HepG2 (cell line): ENCODE data around the gene RPRML. TPM values are rescaled to one million over a fixed set of nuclear protein-coding genes. Genes with fewer than 3 reads are reported as not detected.

Source experiments
- HDAC1 ChIP-seq: sonication (generic); formaldehyde crosslinking; IDR thresholded peaks from 2 replicates; pipeline ENCODE4 v1.5.1; 2020; ENCODE audit warnings: mild to moderate bottlenecking, missing genetic modification reagents
- PLRG1 ChIP-seq: fragments of 450-650 bp; conservative IDR thresholded peaks from 2 replicates; pipeline ENCODE4 v1.6.1; 2016
- RORA ChIP-seq: sonication (generic); formaldehyde crosslinking; IDR thresholded peaks from 2 replicates; pipeline ENCODE4 v1.5.0; 2020; ENCODE audit warnings: mild to moderate bottlenecking, missing genetic modification reagents, moderate library complexity
- TBX2 ChIP-seq: sonication (generic); formaldehyde crosslinking; IDR thresholded peaks from 2 replicates; pipeline ENCODE4 v1.5.0; 2020; ENCODE audit warnings: missing genetic modification reagents, mild to moderate bottlenecking, borderline replicate concordance
- TOE1 ChIP-seq: sonication (generic); formaldehyde crosslinking; IDR thresholded peaks from 2 replicates; pipeline ENCODE4 v1.4.0; 2020; ENCODE audit warnings: mild to moderate bottlenecking, missing genetic modification reagents
- ZKSCAN1 ChIP-seq: fragments of 150-350 bp; IDR thresholded peaks from 2 replicates; pipeline ENCODE4 v1.6.1; 2014; ENCODE audit warnings: low read length
- ZNF468 ChIP-seq: sonication (generic); formaldehyde crosslinking; IDR thresholded peaks from 2 replicates; pipeline ENCODE4 v1.8.0; 2022; ENCODE audit warnings: mild to moderate bottlenecking, moderate library complexity, missing genetic modification reagents
- ZNF776 ChIP-seq: sonication (generic); formaldehyde crosslinking; IDR thresholded peaks from 2 replicates; pipeline ENCODE4 v1.4.0; 2020; ENCODE audit warnings: mild to moderate bottlenecking, missing genetic modification reagents
- polyA plus RNA-seq, 8 experiments: library from polyadenylated mRNA; depleted of rRNA in 3 of 8; stranded (reverse) in 7 of 8; unstranded in 1 of 8; fragments of >200 nt; fragmentation: Illumina TruSeq in 4 of 8; extraction: Trizol in 4 of 8; gene quantifications; 2 replicates each; pipeline versions ENCODE4 v1.2.1 to v1.2.3, GENCODE V29; 2011 to 2016; ENCODE audit warnings: low read depth in 4 of 8, missing spikeins in 1 of 8, mixed read lengths in 1 of 8; ENCODE audit not compliant: insufficient read depth in 1 of 8
- total RNA-seq, 5 experiments: library from RNA; depleted of rRNA; stranded (reverse); fragments of >200 nt; fragmentation: Illumina TruSeq; extraction: Trizol; gene quantifications; 2 replicates each; pipeline ENCODE4 v1.2.3, GENCODE V29; 2016; ENCODE audit warnings: low read depth in 1 of 5
- TF ChIP-seq, protein P1 (sequence below): sonication (generic); formaldehyde crosslinking; IDR thresholded peaks from 2 replicates; pipeline ENCODE4 v1.5.0; 2020; ENCODE audit warnings: mild to moderate bottlenecking, missing genetic modification reagents, borderline replicate concordance
- TF ChIP-seq, protein P2 (sequence below): sonication (generic); formaldehyde crosslinking; IDR thresholded peaks from 2 replicates; pipeline ENCODE4 v1.4.0; 2020; ENCODE audit warnings: mild to moderate bottlenecking, missing genetic modification reagents
- TF ChIP-seq, protein P3 (sequence below), 2 experiments: sonication (generic) in 1 of 2; formaldehyde crosslinking in 1 of 2; IDR thresholded peaks; 2 replicates each; pipeline versions ENCODE4 v1.4.0 to v1.6.1; 2018 to 2020; ENCODE audit warnings: missing genetic modification reagents in 2 of 2, borderline replicate concordance in 1 of 2, low read depth in 1 of 2, mild to moderate bottlenecking in 1 of 2, missing biosample characterization in 1 of 2

The RPRML gene
- total and polyA plus RNA-seq, 2 of the 13 experiments (the other 11 are each of a cell fraction or from before 2014, with no cell fraction given) = not detected

DNA sequence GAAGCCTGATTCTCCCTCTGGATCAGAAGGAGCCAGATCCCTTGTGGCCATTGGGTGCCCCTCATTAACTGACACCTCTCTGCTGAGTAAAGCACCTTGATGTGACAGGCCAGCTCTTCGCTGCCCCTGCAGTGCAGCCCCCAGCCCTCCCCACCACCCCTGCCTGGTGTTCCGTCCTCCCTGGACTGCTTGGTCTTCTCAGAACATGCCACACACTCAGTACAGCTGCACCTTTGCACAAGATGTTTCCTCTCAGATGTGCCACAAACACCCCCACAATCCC is 35.9 kb downstream of the RPRML start (continued):
- TF ChIP-seq, protein P1, sequence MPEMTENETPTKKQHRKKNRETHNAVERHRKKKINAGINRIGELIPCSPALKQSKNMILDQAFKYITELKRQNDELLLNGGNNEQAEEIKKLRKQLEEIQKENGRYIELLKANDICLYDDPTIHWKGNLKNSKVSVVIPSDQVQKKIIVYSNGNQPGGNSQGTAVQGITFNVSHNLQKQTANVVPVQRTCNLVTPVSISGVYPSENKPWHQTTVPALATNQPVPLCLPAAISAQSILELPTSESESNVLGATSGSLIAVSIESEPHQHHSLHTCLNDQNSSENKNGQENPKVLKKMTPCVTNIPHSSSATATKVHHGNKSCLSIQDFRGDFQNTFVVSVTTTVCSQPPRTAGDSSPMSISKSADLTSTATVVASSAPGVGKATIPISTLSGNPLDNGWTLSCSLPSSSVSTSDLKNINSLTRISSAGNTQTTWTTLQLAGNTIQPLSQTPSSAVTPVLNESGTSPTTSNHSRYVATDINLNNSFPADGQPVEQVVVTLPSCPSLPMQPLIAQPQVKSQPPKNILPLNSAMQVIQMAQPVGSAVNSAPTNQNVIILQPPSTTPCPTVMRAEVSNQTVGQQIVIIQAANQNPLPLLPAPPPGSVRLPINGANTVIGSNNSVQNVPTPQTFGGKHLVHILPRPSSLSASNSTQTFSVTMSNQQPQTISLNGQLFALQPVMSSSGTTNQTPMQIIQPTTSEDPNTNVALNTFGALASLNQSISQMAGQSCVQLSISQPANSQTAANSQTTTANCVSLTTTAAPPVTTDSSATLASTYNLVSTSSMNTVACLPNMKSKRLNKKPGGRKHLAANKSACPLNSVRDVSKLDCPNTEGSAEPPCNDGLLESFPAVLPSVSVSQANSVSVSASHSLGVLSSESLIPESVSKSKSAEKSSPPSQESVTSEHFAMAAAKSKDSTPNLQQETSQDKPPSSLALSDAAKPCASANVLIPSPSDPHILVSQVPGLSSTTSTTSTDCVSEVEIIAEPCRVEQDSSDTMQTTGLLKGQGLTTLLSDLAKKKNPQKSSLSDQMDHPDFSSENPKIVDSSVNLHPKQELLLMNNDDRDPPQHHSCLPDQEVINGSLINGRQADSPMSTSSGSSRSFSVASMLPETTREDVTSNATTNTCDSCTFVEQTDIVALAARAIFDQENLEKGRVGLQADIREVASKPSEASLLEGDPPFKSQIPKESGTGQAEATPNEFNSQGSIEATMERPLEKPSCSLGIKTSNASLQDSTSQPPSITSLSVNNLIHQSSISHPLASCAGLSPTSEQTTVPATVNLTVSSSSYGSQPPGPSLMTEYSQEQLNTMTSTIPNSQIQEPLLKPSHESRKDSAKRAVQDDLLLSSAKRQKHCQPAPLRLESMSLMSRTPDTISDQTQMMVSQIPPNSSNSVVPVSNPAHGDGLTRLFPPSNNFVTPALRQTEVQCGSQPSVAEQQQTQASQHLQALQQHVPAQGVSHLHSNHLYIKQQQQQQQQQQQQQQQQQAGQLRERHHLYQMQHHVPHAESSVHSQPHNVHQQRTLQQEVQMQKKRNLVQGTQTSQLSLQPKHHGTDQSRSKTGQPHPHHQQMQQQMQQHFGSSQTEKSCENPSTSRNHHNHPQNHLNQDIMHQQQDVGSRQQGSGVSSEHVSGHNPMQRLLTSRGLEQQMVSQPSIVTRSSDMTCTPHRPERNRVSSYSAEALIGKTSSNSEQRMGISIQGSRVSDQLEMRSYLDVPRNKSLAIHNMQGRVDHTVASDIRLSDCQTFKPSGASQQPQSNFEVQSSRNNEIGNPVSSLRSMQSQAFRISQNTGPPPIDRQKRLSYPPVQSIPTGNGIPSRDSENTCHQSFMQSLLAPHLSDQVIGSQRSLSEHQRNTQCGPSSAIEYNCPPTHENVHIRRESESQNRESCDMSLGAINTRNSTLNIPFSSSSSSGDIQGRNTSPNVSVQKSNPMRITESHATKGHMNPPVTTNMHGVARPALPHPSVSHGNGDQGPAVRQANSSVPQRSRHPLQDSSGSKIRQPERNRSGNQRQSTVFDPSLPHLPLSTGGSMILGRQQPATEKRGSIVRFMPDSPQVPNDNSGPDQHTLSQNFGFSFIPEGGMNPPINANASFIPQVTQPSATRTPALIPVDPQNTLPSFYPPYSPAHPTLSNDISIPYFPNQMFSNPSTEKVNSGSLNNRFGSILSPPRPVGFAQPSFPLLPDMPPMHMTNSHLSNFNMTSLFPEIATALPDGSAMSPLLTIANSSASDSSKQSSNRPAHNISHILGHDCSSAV (CRISPR knock-in tag) = no peak
- TF ChIP-seq PLRG1 (no peak), ZNF776 (CRISPR knock-in tag) (no peak), ZKSCAN1 (no peak), HDAC1 (CRISPR knock-in tag) (no peak), ZNF468 (CRISPR knock-in tag) (0 out of 2 replicates have a peak, but pooled peaks have one; percentile 92), TBX2 (no peak), RORA (no peak), TOE1 (CRISPR knock-in tag) (no peak)
- TF ChIP-seq, protein P2, sequence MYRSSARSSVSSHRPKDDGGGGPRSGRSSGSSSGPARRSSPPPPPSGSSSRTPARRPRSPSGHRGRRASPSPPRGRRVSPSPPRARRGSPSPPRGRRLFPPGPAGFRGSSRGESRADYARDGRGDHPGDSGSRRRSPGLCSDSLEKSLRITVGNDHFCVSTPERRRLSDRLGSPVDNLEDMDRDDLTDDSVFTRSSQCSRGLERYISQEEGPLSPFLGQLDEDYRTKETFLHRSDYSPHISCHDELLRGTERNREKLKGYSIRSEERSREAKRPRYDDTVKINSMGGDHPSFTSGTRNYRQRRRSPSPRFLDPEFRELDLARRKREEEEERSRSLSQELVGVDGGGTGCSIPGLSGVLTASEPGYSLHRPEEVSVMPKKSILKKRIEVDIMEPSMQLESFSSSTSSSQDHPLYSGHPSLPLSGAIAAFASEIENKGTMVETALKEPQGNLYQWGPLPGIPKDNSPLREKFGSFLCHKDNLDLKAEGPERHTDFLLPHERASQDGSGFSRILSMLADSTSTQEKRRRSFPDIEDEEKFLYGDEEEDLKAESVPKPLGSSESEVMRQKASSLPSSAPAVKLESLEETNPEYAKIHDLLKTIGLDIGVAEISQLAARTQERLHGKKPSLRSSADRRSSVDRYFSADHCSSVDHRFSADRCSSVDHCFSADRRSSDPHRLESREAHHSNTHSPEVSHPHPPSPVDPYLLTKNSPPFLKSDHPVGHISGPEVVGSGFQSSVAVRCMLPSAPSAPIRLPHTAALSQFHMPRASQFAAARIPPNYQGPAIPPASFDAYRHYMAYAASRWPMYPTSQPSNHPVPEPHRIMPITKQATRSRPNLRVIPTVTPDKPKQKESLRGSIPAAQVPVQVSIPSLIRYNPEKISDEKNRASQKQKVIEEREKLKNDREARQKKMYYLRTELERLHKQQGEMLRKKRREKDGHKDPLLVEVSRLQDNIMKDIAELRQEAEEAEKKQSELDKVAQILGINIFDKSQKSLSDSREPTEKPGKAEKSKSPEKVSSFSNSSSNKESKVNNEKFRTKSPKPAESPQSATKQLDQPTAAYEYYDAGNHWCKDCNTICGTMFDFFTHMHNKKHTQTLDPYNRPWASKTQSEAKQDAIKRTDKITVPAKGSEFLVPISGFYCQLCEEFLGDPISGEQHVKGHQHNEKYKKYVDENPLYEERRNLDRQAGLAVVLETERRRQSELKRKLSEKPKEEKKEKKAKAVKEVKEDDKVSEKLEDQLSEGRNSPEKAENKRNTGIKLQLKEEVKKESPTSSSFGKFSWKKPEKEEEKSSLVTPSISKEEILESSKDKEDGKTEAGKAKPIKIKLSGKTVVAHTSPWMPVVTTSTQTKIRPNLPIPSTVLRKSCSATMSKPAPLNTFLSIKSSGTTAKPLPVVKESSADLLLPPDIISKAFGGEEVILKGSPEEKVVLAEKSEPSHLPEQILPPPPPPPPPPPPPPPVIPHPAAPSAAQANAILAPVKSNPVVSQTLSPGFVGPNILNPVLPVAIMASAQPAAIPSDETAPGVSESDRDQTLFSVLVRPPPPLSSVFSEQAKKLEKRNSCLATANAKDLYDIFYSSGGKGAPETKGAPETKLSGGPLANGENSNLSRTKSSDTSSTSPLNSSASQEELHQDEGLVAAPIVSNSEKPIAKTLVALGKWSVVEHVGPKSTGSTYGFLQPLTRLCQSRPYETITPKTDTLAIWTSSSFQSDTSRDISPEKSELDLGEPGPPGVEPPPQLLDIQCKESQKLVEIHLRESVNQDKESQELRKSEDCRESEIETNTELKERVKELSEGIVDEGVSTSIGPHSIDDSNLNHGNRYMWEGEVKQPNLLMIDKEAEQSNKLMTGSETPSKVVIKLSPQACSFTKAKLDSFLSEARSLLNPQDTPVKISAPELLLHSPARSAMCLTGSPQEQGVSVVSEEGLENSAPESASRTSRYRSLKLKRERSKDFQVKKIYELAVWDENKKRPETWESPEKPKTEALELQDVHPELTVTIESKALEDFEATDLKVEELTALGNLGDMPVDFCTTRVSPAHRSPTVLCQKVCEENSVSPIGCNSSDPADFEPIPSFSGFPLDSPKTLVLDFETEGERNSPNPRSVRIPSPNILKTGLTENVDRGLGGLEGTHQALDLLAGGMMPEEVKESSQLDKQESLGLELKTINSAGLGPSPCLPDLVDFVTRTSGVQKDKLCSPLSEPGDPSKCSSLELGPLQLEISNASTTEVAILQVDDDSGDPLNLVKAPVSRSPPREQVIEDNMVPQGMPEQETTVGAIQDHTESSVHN (CRISPR knock-in tag) = no peak
- TF ChIP-seq, protein P3, sequence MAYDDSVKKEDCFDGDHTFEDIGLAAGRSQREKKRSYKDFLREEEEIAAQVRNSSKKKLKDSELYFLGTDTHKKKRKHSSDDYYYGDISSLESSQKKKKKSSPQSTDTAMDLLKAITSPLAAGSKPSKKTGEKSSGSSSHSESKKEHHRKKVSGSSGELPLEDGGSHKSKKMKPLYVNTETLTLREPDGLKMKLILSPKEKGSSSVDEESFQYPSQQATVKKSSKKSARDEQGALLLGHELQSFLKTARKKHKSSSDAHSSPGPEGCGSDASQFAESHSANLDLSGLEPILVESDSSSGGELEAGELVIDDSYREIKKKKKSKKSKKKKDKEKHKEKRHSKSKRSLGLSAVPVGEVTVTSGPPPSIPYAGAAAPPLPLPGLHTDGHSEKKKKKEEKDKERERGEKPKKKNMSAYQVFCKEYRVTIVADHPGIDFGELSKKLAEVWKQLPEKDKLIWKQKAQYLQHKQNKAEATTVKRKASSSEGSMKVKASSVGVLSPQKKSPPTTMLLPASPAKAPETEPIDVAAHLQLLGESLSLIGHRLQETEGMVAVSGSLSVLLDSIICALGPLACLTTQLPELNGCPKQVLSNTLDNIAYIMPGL (CRISPR knock-in tag; IDR thresholded peaks at IDR 0.05; ENCODE audit: borderline replicate concordance in 1 of 2, low read depth in 1 of 2) = peak in 1 of 2 experiments; percentile 7; a peak in 1 of 4 replicates
